HG02973 (cell line): ENCODE results near the gene CNNM2.
"Not testable (repeated sequence)": the region's sequence is repeated elsewhere in the genome, so short reads cannot be mapped to it uniquely, and the experiment has no call there.

Source experiments
- ATAC-seq: cut with Tn5 transposase; IDR thresholded peaks from one replicate; pipeline ENCODE4 v1.9.1; 2021; ENCODE audit warnings: moderate library complexity; ENCODE audit not compliant: unreplicated experiment

CNNM2 gene

GRCh38 chr10:103021900-103022293 is 103.8 kb downstream of the CNNM2 start:
- ATAC-seq = no peak

- ATAC-seq = no peak
Observed at GRCh38 chr10:103025696-103026095, 107.6 kb downstream of the CNNM2 start.

- ATAC-seq = no peak
Observed at GRCh38 chr10:103038570-103038969, 120.5 kb downstream of the CNNM2 start.

GRCh38 chr10:103040418-103040817 is 122.3 kb downstream of the CNNM2 start:
- no peak for ATAC-seq

- ATAC-seq = no peak
Observed at GRCh38 chr10:103041391-103041790, 123.3 kb downstream of the CNNM2 start.

GRCh38 chr10:103042129-103042528 is 124.0 kb downstream of the CNNM2 start:
- ATAC-seq = no peak

- no peak for ATAC-seq
Observed at GRCh38 chr10:103042908-103043307, 124.8 kb downstream of the CNNM2 start.

- ATAC-seq = no peak
Observed at GRCh38 chr10:103044942-103045489, 126.9 kb downstream of the CNNM2 start.

- no peak for ATAC-seq
Observed at GRCh38 chr10:103045961-103046360, 127.9 kb downstream of the CNNM2 start.

GRCh38 chr10:103047381-103047780 is 129.3 kb downstream of the CNNM2 start:
- ATAC-seq = no peak

- no peak for ATAC-seq
Observed at GRCh38 chr10:103049237-103049636, 131.1 kb downstream of the CNNM2 start.

GRCh38 chr10:103053659-103054581 is 135.8 kb downstream of the CNNM2 start:
- ATAC-seq = peak; percentile 80

- no peak for ATAC-seq
Observed at GRCh38 chr10:103054621-103055020, 136.5 kb downstream of the CNNM2 start.

- no peak for ATAC-seq
Observed at GRCh38 chr10:103055105-103055504, 137.0 kb downstream of the CNNM2 start.

- ATAC-seq = no peak
Observed at GRCh38 chr10:103058034-103058433, 139.9 kb downstream of the CNNM2 start.

GRCh38 chr10:103060575-103060974 is 142.5 kb downstream of the CNNM2 start:
- no peak for ATAC-seq

- no peak for ATAC-seq
Observed at GRCh38 chr10:103062854-103063590, 144.9 kb downstream of the CNNM2 start.

GRCh38 chr10:103064956-103065355 is 146.9 kb downstream of the CNNM2 start:
- no peak for ATAC-seq

- no peak for ATAC-seq
Observed at GRCh38 chr10:103066141-103067098, 148.3 kb downstream of the CNNM2 start.

GRCh38 chr10:103067099-103067477 is 149.0 kb downstream of the CNNM2 start:
- ATAC-seq = not testable (repeated sequence)

GRCh38 chr10:103067484-103067883 is 149.4 kb downstream of the CNNM2 start:
- ATAC-seq = no peak
